Measurements from ENCODE around the gene PLSCR2.
"Not testable (repeated sequence)": the region's sequence is repeated elsewhere in the genome, so short reads cannot be mapped to it uniquely, and the experiment has no call there.

PLSCR2 gene

GRCh38 chr3:146416366-146416765 lies 53.0 kb downstream of the PLSCR2 start:
- DNase-seq (ENCODE audit: low read depth) = no peak

- no peak for DNase-seq (ENCODE audit: low read depth)
Observed at GRCh38 chr3:146414010-146414409, 55.4 kb downstream of the PLSCR2 start.

- DNase-seq (ENCODE audit: low read depth) = not testable (repeated sequence)
Observed at GRCh38 chr3:146412711-146413110, 56.6 kb downstream of the PLSCR2 start.

DNA sequence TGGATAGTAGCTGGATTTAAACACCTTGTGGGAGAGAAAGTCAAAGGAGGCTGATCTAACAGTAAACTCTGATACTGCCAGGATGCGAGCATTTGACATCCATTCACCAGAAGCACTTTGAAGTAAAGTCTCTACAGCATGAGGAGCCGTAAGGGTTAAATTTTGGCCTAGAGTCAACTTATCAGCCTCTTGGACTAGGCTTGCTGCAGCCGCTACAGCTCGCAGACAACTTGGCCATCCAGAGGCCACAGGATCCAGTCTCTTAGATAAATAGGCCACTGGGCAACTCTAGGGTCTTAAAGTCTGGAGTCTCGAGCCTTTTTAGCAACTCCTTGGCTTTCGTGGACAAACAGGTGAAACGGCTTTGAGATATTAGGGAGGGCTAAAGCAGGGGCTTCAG lies 61.4 kb downstream of the PLSCR2 start:
- DNase-seq (ENCODE audit: low read depth) = no peak

DNA sequence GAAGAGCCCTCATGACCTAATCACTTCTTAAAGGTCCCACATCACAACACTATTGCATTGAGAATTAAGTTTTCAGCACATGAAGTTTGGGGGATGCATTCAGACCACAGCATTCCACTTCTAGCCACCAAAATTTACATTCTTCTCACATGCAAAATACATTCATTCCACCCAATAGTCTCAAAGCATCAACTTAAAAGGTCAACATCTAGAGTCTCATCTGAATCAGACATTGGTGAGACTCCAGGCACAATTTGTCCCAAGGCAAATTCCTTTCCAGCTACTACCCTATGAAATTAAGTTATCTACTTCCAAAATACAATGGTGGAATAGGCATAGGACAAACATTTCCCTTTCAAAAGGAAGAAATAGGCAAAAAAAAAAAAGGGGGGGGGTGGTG lies 64.9 kb downstream of the PLSCR2 start:
- DNase-seq (ENCODE audit: low read depth) = no peak

DNA sequence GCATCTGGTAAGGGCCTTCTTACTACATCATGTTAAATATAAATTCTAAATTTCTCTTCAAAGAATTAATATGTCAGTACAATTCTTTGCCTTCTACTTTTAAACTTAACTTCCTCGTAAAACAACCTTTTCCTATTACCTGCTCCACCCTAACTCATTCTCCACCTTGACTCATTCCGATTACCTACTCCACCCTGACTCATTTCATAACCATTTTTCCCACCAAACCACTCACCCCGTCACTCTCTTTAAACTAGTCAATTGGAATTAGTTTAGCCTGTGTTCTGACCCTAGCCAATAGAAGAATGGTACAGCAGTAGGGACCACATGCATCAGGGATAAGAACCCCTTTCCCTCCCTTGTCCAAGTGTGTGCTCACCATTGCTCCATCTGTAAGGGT lies 65.6 kb downstream of the PLSCR2 start:
- no peak for DNase-seq (ENCODE audit: low read depth)

DNA sequence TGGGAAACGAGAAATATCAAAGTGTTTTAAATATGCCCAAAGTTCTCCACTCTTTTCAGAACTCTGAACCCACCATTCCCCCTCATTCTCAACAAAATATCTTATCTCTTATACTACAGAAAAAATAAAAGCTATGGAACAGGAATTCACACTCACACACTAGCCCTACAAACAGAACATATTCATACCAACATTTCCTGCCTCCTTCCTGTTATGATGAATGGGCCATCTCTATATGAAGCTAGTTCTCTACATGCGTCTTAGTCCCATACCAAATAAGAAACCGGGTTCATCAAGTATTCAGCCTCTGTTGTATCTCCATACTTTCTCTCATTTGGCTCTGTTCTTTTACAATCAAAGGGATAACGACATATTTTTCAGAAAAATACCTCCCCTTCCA lies 72.6 kb downstream of the PLSCR2 start:
- no peak for DNase-seq (ENCODE audit: low read depth)

DNA sequence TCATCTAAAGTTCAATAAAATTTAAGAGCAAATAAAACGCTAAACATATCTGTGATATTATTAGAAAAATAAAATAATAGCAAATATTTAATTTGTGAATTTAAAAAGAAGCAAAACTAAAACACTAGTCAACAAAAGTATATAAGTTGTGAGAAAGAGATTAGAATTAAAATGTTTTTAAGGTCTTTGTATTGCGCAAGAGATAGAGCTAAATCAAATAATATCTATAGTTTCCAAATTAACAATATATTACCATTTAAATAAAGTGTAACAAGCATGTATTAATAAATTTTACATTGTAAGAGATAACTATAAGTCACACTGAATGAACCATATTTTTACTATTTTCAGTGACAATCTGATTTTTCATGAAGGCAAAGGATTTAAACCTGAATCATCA lies 74.2 kb downstream of the PLSCR2 start:
- DNase-seq (ENCODE audit: low read depth) = no peak

GRCh38 chr3:146390957-146391356 lies 78.4 kb downstream of the PLSCR2 start:
- DNase-seq (ENCODE audit: low read depth) = peak; percentile 95

DNA sequence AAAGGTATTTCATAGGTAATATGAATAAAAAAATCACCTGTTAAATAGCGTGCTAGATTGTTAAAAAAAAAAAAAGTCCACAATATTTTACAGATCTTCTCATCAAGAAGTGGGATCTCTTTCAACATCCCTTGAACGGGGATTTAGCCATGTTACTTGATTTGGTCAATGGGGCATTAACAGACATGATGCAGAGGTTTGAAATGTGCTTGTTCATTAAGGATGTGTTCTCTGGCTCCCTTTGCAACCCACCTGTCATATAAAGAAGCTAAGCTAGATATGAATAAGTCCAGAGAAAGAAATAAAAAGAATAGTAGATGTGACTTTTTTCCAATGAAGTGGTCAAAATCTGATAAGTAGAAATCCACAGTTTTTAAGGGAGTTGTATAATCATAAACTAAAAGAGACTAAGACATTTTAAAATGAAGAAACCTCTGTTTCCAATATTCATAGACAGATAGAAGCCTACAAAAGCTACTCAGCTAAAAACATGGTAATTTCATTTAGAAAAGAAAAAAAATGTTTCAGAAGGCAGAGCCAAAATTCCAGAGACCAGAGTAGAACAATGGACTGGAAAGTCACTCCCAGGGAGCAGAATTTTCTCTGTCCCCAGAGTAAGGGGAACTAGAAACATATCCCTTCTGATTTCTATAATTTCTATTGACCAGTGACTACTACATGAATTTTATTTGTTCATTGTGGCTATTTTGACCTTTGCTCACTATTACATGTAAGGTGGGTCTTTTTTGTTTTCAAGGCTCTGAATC lies 79.2 kb downstream of the PLSCR2 start:
- no peak for DNase-seq (ENCODE audit: low read depth)

- DNase-seq (ENCODE audit: low read depth) = no peak
Observed at GRCh38 chr3:146387566-146387965, 81.8 kb downstream of the PLSCR2 start.

GRCh38 chr3:146386936-146387335 lies 82.4 kb downstream of the PLSCR2 start:
- DNase-seq (ENCODE audit: low read depth) = no peak

GRCh38 chr3:146384786-146385185 lies 84.6 kb downstream of the PLSCR2 start:
- DNase-seq (ENCODE audit: low read depth) = no peak

Data from fibroblast of the conjunctiva (primary cell).